T-helper 1 cell treated with Interleukin-12 subunit alpha and Interleukin-12 subunit beta and Interleukin-4 antibody, amounts not matched to agents 30 μg/mL and 1 μg/mL, for 36 hours (primary cell): ENCODE results near the gene LCOR.
"Not testable (repeated sequence)": the region's sequence is repeated elsewhere in the genome, so short reads cannot be mapped to it uniquely, and the experiment has no call there.

Experiments
- H3K27ac Mint-ChIP-seq: one replicate; pipeline ENCODE4 v1.8.0; 2021; ENCODE audit warnings: mild to moderate bottlenecking, mixed read lengths
- H3K27me3 Mint-ChIP-seq: one replicate; pipeline ENCODE4 v1.8.0; 2021; ENCODE audit warnings: low read depth, mixed read lengths
- H3K36me3 Mint-ChIP-seq: one replicate; pipeline ENCODE4 v1.8.0; 2021; ENCODE audit warnings: low read depth, mixed read lengths
- H3K4me1 Mint-ChIP-seq: one replicate; pipeline ENCODE4 v1.8.0; 2021; ENCODE audit warnings: low read depth, mixed read lengths
- H3K4me3 Mint-ChIP-seq: one replicate; pipeline ENCODE4 v1.8.0; 2021; ENCODE audit warnings: mild to moderate bottlenecking, moderate library complexity, mixed read lengths
- H3K9me3 Mint-ChIP-seq: one replicate; pipeline ENCODE4 v1.8.0; 2021; ENCODE audit warnings: mixed read lengths

LCOR gene

GRCh38 chr10:96831867-96832720 lies at the start of gene LCOR:
Gene LCOR, plus strand, starts transcription at chr10:96832298. Its CDS starts 116,760 bp downstream, at chr10:96949058.
- H3K27me3 Mint-ChIP-seq: no peaks in the 10 kb centered on the region
- peaks cover 41% of the 10 kb centered on the region for H3K4me1 Mint-ChIP-seq
- H3K36me3 Mint-ChIP-seq: peaks cover 3% of the 10 kb centered on the region
- H3K27ac Mint-ChIP-seq: peak within 1 kb of the TSS; percentile 93
- H3K4me3 Mint-ChIP-seq: peak within 1 kb of the TSS; percentile 89
- H3K9me3 Mint-ChIP-seq: no peaks in the 10 kb centered on the region

- no peak overlapping the region for H3K4me3 Mint-ChIP-seq
- H3K9me3 Mint-ChIP-seq: no peaks in the 10 kb centered on the region
- no peaks in the 10 kb centered on the region for H3K4me1 Mint-ChIP-seq
- no peaks in the 10 kb centered on the region for H3K36me3 Mint-ChIP-seq
- H3K27ac Mint-ChIP-seq: no peak overlapping the region
- H3K27me3 Mint-ChIP-seq: no peaks in the 10 kb centered on the region
Observed at GRCh38 chr10:96784253-96784652, 47.8 kb upstream of the LCOR start.

- no peaks in the 10 kb centered on the region for H3K36me3 Mint-ChIP-seq
- H3K9me3 Mint-ChIP-seq: no peaks in the 10 kb centered on the region
- H3K4me1 Mint-ChIP-seq: no peaks in the 10 kb centered on the region
- H3K27me3 Mint-ChIP-seq: peaks cover 24% of the 10 kb centered on the region
- no peak overlapping the region for H3K27ac Mint-ChIP-seq
- no peak overlapping the region for H3K4me3 Mint-ChIP-seq
Observed at GRCh38 chr10:96789571-96790108, 42.5 kb upstream of the LCOR start.

GRCh38 chr10:96791902-96792301 lies 40.2 kb upstream of the LCOR start:
- Mint-ChIP-seq H3K4me3 (no peak overlapping the region), H3K9me3 (no peaks in the 10 kb centered on the region), H3K36me3 (no peaks in the 10 kb centered on the region), H3K27me3 (peaks cover 28% of the 10 kb centered on the region), H3K4me1 (no peaks in the 10 kb centered on the region), H3K27ac (no peak overlapping the region)

- Mint-ChIP-seq H3K4me1 (no peaks in the 10 kb centered on the region), H3K27ac (no peak overlapping the region), H3K36me3 (no peaks in the 10 kb centered on the region), H3K9me3 (no peaks in the 10 kb centered on the region), H3K4me3 (no peak overlapping the region), H3K27me3 (peaks cover 28% of the 10 kb centered on the region)
Observed at GRCh38 chr10:96794836-96795733, 37.0 kb upstream of the LCOR start.

GRCh38 chr10:96797485-96797884 lies 34.6 kb upstream of the LCOR start:
- Mint-ChIP-seq H3K9me3 (no peaks in the 10 kb centered on the region), H3K27me3 (peaks cover 18% of the 10 kb centered on the region), H3K4me3 (no peak overlapping the region), H3K27ac (no peak overlapping the region), H3K4me1 (no peaks in the 10 kb centered on the region), H3K36me3 (no peaks in the 10 kb centered on the region)

- H3K4me3 Mint-ChIP-seq: no peak overlapping the region
- no peaks in the 10 kb centered on the region for H3K9me3 Mint-ChIP-seq
- H3K27ac Mint-ChIP-seq: no peak overlapping the region
- peaks cover 29% of the 10 kb centered on the region for H3K27me3 Mint-ChIP-seq
- peaks cover 5% of the 10 kb centered on the region for H3K4me1 Mint-ChIP-seq
- no peaks in the 10 kb centered on the region for H3K36me3 Mint-ChIP-seq
Observed at GRCh38 chr10:96803288-96803664, 28.8 kb upstream of the LCOR start.

- H3K27me3 Mint-ChIP-seq: peaks cover 4% of the 10 kb centered on the region
Observed at GRCh38 chr10:96814264-96814663, 17.8 kb upstream of the LCOR start.

GRCh38 chr10:96818971-96819370 lies 13.1 kb upstream of the LCOR start:
- H3K9me3 Mint-ChIP-seq, H3K27me3 Mint-ChIP-seq, H3K27ac Mint-ChIP-seq, H3K4me1 Mint-ChIP-seq, H3K36me3 Mint-ChIP-seq, H3K4me3 Mint-ChIP-seq: not testable (repeated sequence)

More at GRCh38 chr10:96814264-96814663, 17.8 kb upstream of the LCOR start:
- Mint-ChIP-seq H3K4me3 (no peak overlapping the region), H3K9me3 (no peaks in the 10 kb centered on the region), H3K4me1 (no peaks in the 10 kb centered on the region), H3K36me3 (no peaks in the 10 kb centered on the region), H3K27ac (no peak overlapping the region)

GRCh38 chr10:96820765-96821164 lies 11.3 kb upstream of the LCOR start:
- no peak overlapping the region for H3K27ac Mint-ChIP-seq
- no peaks in the 10 kb centered on the region for H3K4me1 Mint-ChIP-seq
- H3K4me3 Mint-ChIP-seq: no peak overlapping the region
- no peaks in the 10 kb centered on the region for H3K27me3 Mint-ChIP-seq
- no peaks in the 10 kb centered on the region for H3K9me3 Mint-ChIP-seq
- H3K36me3 Mint-ChIP-seq: no peaks in the 10 kb centered on the region

GRCh38 chr10:96826438-96826837 lies 5.7 kb upstream of the LCOR start:
- no peaks in the 10 kb centered on the region for H3K9me3 Mint-ChIP-seq
- no peaks in the 10 kb centered on the region for H3K36me3 Mint-ChIP-seq
- H3K27ac Mint-ChIP-seq: no peak overlapping the region
- H3K4me3 Mint-ChIP-seq: no peak overlapping the region
- peaks cover 11% of the 10 kb centered on the region for H3K4me1 Mint-ChIP-seq
- no peaks in the 10 kb centered on the region for H3K27me3 Mint-ChIP-seq

- no peak overlapping the region for H3K27ac Mint-ChIP-seq
- no peaks in the 10 kb centered on the region for H3K36me3 Mint-ChIP-seq
- no peak overlapping the region for H3K4me3 Mint-ChIP-seq
- H3K4me1 Mint-ChIP-seq: peaks cover 18% of the 10 kb centered on the region
- H3K27me3 Mint-ChIP-seq: no peaks in the 10 kb centered on the region
- H3K9me3 Mint-ChIP-seq: no peaks in the 10 kb centered on the region
Observed at GRCh38 chr10:96828609-96829008, 3.5 kb upstream of the LCOR start.

- H3K27ac Mint-ChIP-seq: no peak overlapping the region
- H3K36me3 Mint-ChIP-seq: peaks cover under 1% of the 10 kb centered on the region
Observed at GRCh38 chr10:96829029-96829773, 2.9 kb upstream of the LCOR start.

GRCh38 chr10:96830511-96831199 lies 1.4 kb upstream of the LCOR start:
- Mint-ChIP-seq H3K4me1 (peaks cover 30% of the 10 kb centered on the region), H3K27me3 (no peaks in the 10 kb centered on the region), H3K4me3 (peak overlapping the region; percentile 73), H3K9me3 (no peaks in the 10 kb centered on the region), H3K27ac (peak overlapping the region; percentile 79), H3K36me3 (peaks cover 3% of the 10 kb centered on the region)

More at GRCh38 chr10:96829029-96829773, 2.9 kb upstream of the LCOR start:
- Mint-ChIP-seq H3K27me3 (no peaks in the 10 kb centered on the region), H3K9me3 (no peaks in the 10 kb centered on the region), H3K4me1 (peaks cover 24% of the 10 kb centered on the region), H3K4me3 (no peak overlapping the region)
